HEK293 (cell line): ENCODE measurements around the gene SUV39H2.
A peak's percentile ranks its signal among the peaks of the same experiment; 100 is the strongest.

ENCODE experiments used
- EGR2 ChIP-seq: fragments of 450-650 bp; formaldehyde crosslinking; IDR thresholded peaks from 2 replicates; pipeline ENCODE4 v1.5.1; 2016; ENCODE audit warnings: low read depth, missing biosample characterization, missing genetic modification characterization
- GLIS1 ChIP-seq: fragments of 450-650 bp; formaldehyde crosslinking; IDR thresholded peaks from 2 replicates; pipeline ENCODE4 v1.5.1; 2016; ENCODE audit warnings: missing biosample characterization, missing genetic modification characterization
- KLF16 ChIP-seq: fragments of 450-650 bp; formaldehyde crosslinking; IDR thresholded peaks from 2 replicates; pipeline ENCODE4 v1.5.1; 2017; ENCODE audit warnings: missing biosample characterization, missing genetic modification characterization
- KLF8 ChIP-seq: fragments of 450-650 bp; formaldehyde crosslinking; IDR thresholded peaks from 2 replicates; pipeline ENCODE4 v1.5.1; 2016; ENCODE audit warnings: missing biosample characterization, missing genetic modification characterization
- KLF9 ChIP-seq: fragments of 450-650 bp; formaldehyde crosslinking; IDR thresholded peaks from 2 replicates; pipeline ENCODE4 v1.5.1; 2016; ENCODE audit warnings: missing biosample characterization, missing genetic modification characterization, low read depth
- SALL2 ChIP-seq: fragments of 450-650 bp; formaldehyde crosslinking; IDR thresholded peaks from 2 replicates; pipeline ENCODE4 v1.5.0; 2017; ENCODE audit warnings: missing biosample characterization, mild to moderate bottlenecking, missing genetic modification characterization, borderline replicate concordance
- SP2 ChIP-seq: fragments of 450-650 bp; formaldehyde crosslinking; IDR thresholded peaks from 2 replicates; pipeline ENCODE4 v1.5.1; 2016; ENCODE audit warnings: missing biosample characterization, missing genetic modification characterization
- TCF7L2 ChIP-seq: IDR thresholded peaks from 2 replicates; pipeline ENCODE4 v1.6.1; 2011; ENCODE audit warnings: low read depth, mild to moderate bottlenecking, inconsistent platforms, low read length, moderate library complexity, borderline replicate concordance
- ZBTB1 ChIP-seq: fragments of 450-650 bp; formaldehyde crosslinking; IDR thresholded peaks from 2 replicates; pipeline ENCODE4 v1.5.1; 2016; ENCODE audit warnings: missing biosample characterization, missing genetic modification characterization
- ZBTB48 ChIP-seq: fragments of 450-650 bp; formaldehyde crosslinking; IDR thresholded peaks from 2 replicates; pipeline ENCODE4 v1.5.1; 2016; ENCODE audit warnings: missing biosample characterization, missing genetic modification characterization
- ZBTB8A ChIP-seq: fragments of 450-650 bp; formaldehyde crosslinking; IDR thresholded peaks from 2 replicates; pipeline ENCODE4 v1.5.1; 2016; ENCODE audit warnings: missing biosample characterization, missing genetic modification characterization
- ZFHX2 ChIP-seq: fragments of 450-650 bp; formaldehyde crosslinking; conservative IDR thresholded peaks from 2 replicates; pipeline ENCODE4 v1.5.1; 2016; ENCODE audit warnings: missing biosample characterization, missing genetic modification characterization
- ZFP41 ChIP-seq: fragments of 450-650 bp; formaldehyde crosslinking; IDR thresholded peaks from 2 replicates; pipeline ENCODE4 v1.5.1; 2016; ENCODE audit warnings: missing biosample characterization, missing genetic modification characterization, borderline replicate concordance
- ZNF132 ChIP-seq: fragments of 450-650 bp; formaldehyde crosslinking; IDR thresholded peaks from 2 replicates; pipeline ENCODE4 v1.5.1; 2017; ENCODE audit warnings: missing biosample characterization, missing genetic modification characterization, borderline replicate concordance
- ZNF214 ChIP-seq: fragments of 450-650 bp; formaldehyde crosslinking; IDR thresholded peaks from 2 replicates; pipeline ENCODE4 v1.5.1; 2017; ENCODE audit warnings: missing biosample characterization, mild to moderate bottlenecking, missing genetic modification characterization, borderline replicate concordance
- ZNF23 ChIP-seq: fragments of 450-650 bp; formaldehyde crosslinking; IDR thresholded peaks from 2 replicates; pipeline ENCODE4 v1.5.1; 2016; ENCODE audit warnings: missing biosample characterization, missing genetic modification characterization, borderline replicate concordance
- ZNF341 ChIP-seq: fragments of 450-650 bp; formaldehyde crosslinking; IDR thresholded peaks from 2 replicates; pipeline ENCODE4; 2016; ENCODE audit warnings: low read depth, missing biosample characterization, missing genetic modification characterization
- ZNF394 ChIP-seq: fragments of 450-650 bp; formaldehyde crosslinking; IDR thresholded peaks from 2 replicates; pipeline ENCODE4 v1.5.1; 2016; ENCODE audit warnings: missing biosample characterization, missing genetic modification characterization, mild to moderate bottlenecking, moderate library complexity, borderline replicate concordance
- ZNF549 ChIP-seq: fragments of 450-650 bp; IDR thresholded peaks from 2 replicates; pipeline ENCODE4 v1.5.1; 2018; ENCODE audit warnings: missing biosample characterization, missing genetic modification characterization, mild to moderate bottlenecking, inconsistent platforms, moderate library complexity
- ZNF560 ChIP-seq: fragments of 450-650 bp; formaldehyde crosslinking; IDR thresholded peaks from 2 replicates; pipeline ENCODE4 v1.5.1; 2017; ENCODE audit warnings: missing biosample characterization, missing genetic modification characterization, borderline replicate concordance
- ZNF585B ChIP-seq: fragments of 450-650 bp; formaldehyde crosslinking; IDR thresholded peaks from 2 replicates; pipeline ENCODE4 v1.5.1; 2016; ENCODE audit warnings: missing biosample characterization, missing genetic modification characterization
- ZNF621 ChIP-seq: fragments of 450-650 bp; formaldehyde crosslinking; IDR thresholded peaks from 2 replicates; pipeline ENCODE4 v1.5.1; 2017; ENCODE audit warnings: missing biosample characterization, missing genetic modification characterization
- ZNF664 ChIP-seq: fragments of 450-650 bp; formaldehyde crosslinking; IDR thresholded peaks from 2 replicates; pipeline ENCODE4 v1.5.1; 2016; ENCODE audit warnings: missing biosample characterization, missing genetic modification characterization
- ZNF747 ChIP-seq: fragments of 450-650 bp; formaldehyde crosslinking; IDR thresholded peaks from 2 replicates; pipeline ENCODE4 v1.5.1; 2016; ENCODE audit warnings: missing biosample characterization, missing genetic modification characterization
- TF ChIP-seq, protein P1 (sequence below): fragments of 450-650 bp; formaldehyde crosslinking; IDR thresholded peaks from 2 replicates; pipeline ENCODE4 v1.5.1; 2016; ENCODE audit warnings: missing biosample characterization, missing genetic modification characterization
- TF ChIP-seq, protein P2 (sequence below): fragments of 450-650 bp; formaldehyde crosslinking; IDR thresholded peaks from 2 replicates; pipeline ENCODE4 v1.5.0; 2017; ENCODE audit warnings: missing biosample characterization, missing genetic modification characterization, borderline replicate concordance
- TF ChIP-seq, protein P3 (sequence below): fragments of 450-650 bp; formaldehyde crosslinking; IDR thresholded peaks from 2 replicates; pipeline ENCODE4 v1.5.1; 2016; ENCODE audit warnings: missing biosample characterization, missing genetic modification characterization
- TF ChIP-seq, protein P4 (sequence below): fragments of 450-650 bp; formaldehyde crosslinking; IDR thresholded peaks from 2 replicates; pipeline ENCODE4; 2016; ENCODE audit warnings: missing biosample characterization, missing genetic modification characterization
- TF ChIP-seq, protein P5 (sequence below): fragments of 450-650 bp; formaldehyde crosslinking; IDR thresholded peaks from 2 replicates; pipeline ENCODE4 v1.5.1; 2016; ENCODE audit warnings: missing biosample characterization, missing genetic modification characterization
- TF ChIP-seq, protein P6 (sequence below): fragments of 450-650 bp; formaldehyde crosslinking; IDR thresholded peaks from 2 replicates; pipeline ENCODE4 v1.5.1; 2016; ENCODE audit warnings: missing biosample characterization, missing genetic modification characterization
- TF ChIP-seq, protein P7 (sequence below): fragments of 450-650 bp; formaldehyde crosslinking; IDR thresholded peaks from 2 replicates; pipeline ENCODE4 v1.5.1; 2016; ENCODE audit warnings: missing biosample characterization, missing genetic modification characterization

SUV39H2 gene

DNA sequence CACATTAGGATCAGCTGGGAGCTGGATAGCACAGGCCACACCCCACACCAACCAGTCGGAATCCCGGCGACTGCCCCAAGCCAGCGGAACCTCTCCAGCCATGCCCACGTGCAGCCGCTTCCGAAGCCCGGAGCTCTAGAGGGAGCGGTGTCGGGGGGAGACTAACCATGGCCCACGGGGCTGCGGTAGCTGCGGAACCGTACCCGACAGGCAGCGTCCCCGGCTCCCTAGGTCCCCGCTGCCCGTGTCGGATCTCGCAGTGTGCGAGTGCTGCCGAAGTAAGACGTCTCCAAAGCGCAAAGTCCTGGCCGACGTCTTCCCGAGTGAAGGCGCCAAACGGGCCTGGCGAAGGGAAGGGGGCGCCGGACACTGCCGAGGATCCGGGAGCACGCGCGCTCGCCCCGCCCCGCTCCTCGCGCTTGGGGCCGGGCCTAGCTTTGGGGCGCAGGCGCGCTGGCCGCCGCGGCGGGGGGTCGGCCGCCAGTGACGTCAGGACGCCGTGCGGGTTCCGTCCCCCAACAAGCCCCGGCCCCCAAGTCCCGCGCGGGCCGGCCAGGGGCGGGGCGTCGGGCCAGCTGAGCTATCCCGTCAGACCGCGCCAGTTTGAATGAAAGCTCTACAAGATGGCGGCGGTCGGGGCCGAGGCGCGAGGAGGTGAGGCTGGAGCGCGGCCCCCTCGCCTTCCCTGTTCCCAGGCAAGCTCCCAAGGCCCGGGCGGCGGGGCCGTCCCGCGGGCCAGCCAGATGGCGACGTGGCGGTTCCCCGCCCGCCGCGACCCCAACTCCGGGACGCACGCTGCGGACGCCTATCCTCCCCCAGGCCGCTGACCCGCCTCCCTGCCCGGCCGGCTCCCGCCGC is at the start of gene SUV39H2 (continued):
- TF ChIP-seq ZNF132 (tag by site-specific recombination): no peak
- TF ChIP-seq KLF16: peak; percentile 81
- no peak for TF ChIP-seq SALL2
- TF ChIP-seq ZNF747 (tag by site-specific recombination): no peak
- TF ChIP-seq ZBTB48 (tag by site-specific recombination): no peak
- TF ChIP-seq, protein P1, sequence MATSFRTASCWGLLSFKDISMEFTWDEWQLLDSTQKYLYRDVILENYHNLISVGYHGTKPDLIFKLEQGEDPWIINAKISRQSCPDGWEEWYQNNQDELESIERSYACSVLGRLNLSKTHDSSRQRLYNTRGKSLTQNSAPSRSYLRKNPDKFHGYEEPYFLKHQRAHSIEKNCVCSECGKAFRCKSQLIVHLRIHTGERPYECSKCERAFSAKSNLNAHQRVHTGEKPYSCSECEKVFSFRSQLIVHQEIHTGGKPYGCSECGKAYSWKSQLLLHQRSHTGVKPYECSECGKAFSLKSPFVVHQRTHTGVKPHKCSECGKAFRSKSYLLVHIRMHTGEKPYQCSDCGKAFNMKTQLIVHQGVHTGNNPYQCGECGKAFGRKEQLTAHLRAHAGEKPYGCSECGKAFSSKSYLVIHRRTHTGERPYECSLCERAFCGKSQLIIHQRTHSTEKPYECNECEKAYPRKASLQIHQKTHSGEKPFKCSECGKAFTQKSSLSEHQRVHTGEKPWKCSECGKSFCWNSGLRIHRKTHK: no peak
- TF ChIP-seq ZFP41 (tag by site-specific recombination): no peak
- no peak for TF ChIP-seq ZNF560 (tag by site-specific recombination)
- TF ChIP-seq, protein P2, sequence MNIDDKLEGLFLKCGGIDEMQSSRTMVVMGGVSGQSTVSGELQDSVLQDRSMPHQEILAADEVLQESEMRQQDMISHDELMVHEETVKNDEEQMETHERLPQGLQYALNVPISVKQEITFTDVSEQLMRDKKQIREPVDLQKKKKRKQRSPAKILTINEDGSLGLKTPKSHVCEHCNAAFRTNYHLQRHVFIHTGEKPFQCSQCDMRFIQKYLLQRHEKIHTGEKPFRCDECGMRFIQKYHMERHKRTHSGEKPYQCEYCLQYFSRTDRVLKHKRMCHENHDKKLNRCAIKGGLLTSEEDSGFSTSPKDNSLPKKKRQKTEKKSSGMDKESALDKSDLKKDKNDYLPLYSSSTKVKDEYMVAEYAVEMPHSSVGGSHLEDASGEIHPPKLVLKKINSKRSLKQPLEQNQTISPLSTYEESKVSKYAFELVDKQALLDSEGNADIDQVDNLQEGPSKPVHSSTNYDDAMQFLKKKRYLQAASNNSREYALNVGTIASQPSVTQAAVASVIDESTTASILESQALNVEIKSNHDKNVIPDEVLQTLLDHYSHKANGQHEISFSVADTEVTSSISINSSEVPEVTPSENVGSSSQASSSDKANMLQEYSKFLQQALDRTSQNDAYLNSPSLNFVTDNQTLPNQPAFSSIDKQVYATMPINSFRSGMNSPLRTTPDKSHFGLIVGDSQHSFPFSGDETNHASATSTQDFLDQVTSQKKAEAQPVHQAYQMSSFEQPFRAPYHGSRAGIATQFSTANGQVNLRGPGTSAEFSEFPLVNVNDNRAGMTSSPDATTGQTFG (tag by site-specific recombination): no peak
- no peak for TF ChIP-seq ZNF23
- peak; percentile 94 for TF ChIP-seq ZNF394 (tag by site-specific recombination)
- TF ChIP-seq ZNF549: no peak
- TF ChIP-seq, protein P3, sequence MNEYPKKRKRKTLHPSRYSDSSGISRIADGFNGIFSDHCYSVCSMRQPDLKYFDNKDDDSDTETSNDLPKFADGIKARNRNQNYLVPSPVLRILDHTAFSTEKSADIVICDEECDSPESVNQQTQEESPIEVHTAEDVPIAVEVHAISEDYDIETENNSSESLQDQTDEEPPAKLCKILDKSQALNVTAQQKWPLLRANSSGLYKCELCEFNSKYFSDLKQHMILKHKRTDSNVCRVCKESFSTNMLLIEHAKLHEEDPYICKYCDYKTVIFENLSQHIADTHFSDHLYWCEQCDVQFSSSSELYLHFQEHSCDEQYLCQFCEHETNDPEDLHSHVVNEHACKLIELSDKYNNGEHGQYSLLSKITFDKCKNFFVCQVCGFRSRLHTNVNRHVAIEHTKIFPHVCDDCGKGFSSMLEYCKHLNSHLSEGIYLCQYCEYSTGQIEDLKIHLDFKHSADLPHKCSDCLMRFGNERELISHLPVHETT (tag by site-specific recombination): peak; percentile 80
- no peak for TF ChIP-seq ZNF214 (tag by site-specific recombination)
- TF ChIP-seq ZNF664: no peak; the same call in 1 of the 2 replicates
- TF ChIP-seq SP2 (tag by site-specific recombination): peak; percentile 60
- no peak for TF ChIP-seq ZFHX2 (tag by site-specific recombination)
- TF ChIP-seq KLF8 (tag by site-specific recombination): peak; percentile 68; the same call in 1 of the 2 replicates
- TF ChIP-seq TCF7L2: no peak
- TF ChIP-seq, protein P4, sequence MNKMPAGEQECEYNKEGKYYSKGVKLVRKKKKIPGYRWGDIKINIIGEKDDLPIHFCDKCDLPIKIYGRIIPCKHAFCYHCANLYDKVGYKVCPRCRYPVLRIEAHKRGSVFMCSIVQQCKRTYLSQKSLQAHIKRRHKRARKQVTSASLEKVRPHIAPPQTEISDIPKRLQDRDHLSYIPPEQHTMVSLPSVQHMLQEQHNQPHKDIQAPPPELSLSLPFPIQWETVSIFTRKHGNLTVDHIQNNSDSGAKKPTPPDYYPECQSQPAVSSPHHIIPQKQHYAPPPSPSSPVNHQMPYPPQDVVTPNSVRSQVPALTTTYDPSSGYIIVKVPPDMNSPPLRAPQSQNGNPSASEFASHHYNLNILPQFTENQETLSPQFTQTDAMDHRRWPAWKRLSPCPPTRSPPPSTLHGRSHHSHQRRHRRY: no peak
- TF ChIP-seq, protein P5, sequence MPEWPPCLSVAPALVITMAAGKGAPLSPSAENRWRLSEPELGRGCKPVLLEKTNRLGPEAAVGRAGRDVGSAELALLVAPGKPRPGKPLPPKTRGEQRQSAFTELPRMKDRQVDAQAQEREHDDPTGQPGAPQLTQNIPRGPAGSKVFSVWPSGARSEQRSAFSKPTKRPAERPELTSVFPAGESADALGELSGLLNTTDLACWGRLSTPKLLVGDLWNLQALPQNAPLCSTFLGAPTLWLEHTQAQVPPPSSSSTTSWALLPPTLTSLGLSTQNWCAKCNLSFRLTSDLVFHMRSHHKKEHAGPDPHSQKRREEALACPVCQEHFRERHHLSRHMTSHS: no peak
- TF ChIP-seq KLF9: peak; percentile 88
- no peak for TF ChIP-seq ZBTB1 (tag by site-specific recombination)
- TF ChIP-seq, protein P6, sequence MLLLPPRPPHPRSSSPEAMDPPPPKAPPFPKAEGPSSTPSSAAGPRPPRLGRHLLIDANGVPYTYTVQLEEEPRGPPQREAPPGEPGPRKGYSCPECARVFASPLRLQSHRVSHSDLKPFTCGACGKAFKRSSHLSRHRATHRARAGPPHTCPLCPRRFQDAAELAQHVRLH (tag by site-specific recombination): peak; percentile 54; the same call in 1 of the 2 replicates
- no peak for TF ChIP-seq ZNF621
- peak; percentile 78; the same call in 1 of the 2 replicates for TF ChIP-seq ZNF341 (tag by site-specific recombination)
- TF ChIP-seq GLIS1 (tag by site-specific recombination): no peak
- TF ChIP-seq ZNF585B (tag by site-specific recombination): no peak
- TF ChIP-seq, protein P7, sequence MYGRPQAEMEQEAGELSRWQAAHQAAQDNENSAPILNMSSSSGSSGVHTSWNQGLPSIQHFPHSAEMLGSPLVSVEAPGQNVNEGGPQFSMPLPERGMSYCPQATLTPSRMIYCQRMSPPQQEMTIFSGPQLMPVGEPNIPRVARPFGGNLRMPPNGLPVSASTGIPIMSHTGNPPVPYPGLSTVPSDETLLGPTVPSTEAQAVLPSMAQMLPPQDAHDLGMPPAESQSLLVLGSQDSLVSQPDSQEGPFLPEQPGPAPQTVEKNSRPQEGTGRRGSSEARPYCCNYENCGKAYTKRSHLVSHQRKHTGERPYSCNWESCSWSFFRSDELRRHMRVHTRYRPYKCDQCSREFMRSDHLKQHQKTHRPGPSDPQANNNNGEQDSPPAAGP (tag by site-specific recombination): peak; percentile 46
- no peak; the same call in 1 of the 2 replicates for TF ChIP-seq ZBTB8A (tag by site-specific recombination)
- TF ChIP-seq EGR2 (tag by site-specific recombination): no peak
